Astrocyte of the cerebellum (primary cell): ENCODE results near the gene POC1A.
"Not testable (repeated sequence)": the region's sequence is repeated elsewhere in the genome, so short reads cannot be mapped to it uniquely, and the experiment has no call there.

ENCODE experiments used
- DNase-seq: peaks from one replicate; pipeline ENCODE4 v3.0.0-alpha.2; 2011; ENCODE audit warnings: low read depth
- H3K4me3 ChIP-seq: 2 replicates; pipeline ENCODE4 v1.5.1; 2011; ENCODE audit warnings: mild to moderate bottlenecking, low read depth, low read length, moderate library complexity
- in situ Hi-C: cut with HindIII; loops from 2 replicates; pipeline ENCODE4 v1.10.0; 2017; ENCODE audit warnings: low sequenced_read_pairs
- TF ChIP-seq, protein P1 (sequence below): IDR thresholded peaks from 2 replicates; pipeline ENCODE4 v1.5.1; 2012; ENCODE audit warnings: low read length, low read depth, moderate library complexity, mild to moderate bottlenecking; ENCODE audit errors: missing control alignments

The POC1A gene

DNA sequence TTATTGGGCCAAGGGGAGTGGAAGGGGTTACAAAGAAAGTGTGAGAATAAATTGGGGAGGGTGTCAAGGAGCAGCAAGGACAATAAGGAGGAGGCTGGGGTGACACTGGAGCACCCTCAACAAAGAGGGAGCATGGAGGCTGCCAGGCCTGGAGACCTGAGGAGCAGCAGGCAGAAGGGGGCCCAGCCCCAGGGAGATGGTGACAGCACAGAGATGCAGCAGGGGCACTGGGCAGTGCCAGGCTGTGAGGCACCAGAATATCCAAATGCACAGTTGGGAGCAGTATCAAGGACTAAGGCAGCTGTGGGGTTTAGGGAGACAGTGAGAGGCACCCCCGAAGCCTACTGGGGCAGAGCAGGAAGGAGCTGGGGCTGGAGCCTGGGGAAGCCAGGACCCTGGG is 24.3 kb upstream of the POC1A start:
- no peak overlapping the region for H3K4me3 ChIP-seq
- TF ChIP-seq, protein P1, sequence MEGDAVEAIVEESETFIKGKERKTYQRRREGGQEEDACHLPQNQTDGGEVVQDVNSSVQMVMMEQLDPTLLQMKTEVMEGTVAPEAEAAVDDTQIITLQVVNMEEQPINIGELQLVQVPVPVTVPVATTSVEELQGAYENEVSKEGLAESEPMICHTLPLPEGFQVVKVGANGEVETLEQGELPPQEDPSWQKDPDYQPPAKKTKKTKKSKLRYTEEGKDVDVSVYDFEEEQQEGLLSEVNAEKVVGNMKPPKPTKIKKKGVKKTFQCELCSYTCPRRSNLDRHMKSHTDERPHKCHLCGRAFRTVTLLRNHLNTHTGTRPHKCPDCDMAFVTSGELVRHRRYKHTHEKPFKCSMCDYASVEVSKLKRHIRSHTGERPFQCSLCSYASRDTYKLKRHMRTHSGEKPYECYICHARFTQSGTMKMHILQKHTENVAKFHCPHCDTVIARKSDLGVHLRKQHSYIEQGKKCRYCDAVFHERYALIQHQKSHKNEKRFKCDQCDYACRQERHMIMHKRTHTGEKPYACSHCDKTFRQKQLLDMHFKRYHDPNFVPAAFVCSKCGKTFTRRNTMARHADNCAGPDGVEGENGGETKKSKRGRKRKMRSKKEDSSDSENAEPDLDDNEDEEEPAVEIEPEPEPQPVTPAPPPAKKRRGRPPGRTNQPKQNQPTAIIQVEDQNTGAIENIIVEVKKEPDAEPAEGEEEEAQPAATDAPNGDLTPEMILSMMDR, result no peak
- DNase-seq, result no peak
- in situ Hi-C loops, result no loop called here

DNA sequence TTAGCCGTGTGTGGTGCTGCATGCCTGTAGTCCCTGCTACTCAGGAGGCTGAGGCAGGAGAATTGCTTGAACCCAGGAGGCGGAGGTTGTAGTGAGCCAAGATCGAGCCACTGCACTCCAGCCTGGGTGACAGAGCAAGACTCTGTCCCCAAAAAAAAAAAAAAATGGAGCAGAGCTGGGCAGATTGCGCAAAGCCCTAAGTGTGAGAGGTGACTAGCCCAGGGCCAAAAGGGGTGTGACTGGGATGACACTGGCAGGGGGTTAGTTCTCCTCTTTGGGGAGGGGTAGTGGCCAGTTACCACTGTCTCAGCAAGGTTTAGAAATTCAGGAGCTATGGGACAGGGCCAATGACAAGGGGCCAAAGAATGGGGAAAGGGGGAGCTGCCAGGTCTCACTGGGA is 23.9 kb upstream of the POC1A start:
- DNase-seq, in situ Hi-C loops, H3K4me3 ChIP-seq: not testable (repeated sequence)

DNA sequence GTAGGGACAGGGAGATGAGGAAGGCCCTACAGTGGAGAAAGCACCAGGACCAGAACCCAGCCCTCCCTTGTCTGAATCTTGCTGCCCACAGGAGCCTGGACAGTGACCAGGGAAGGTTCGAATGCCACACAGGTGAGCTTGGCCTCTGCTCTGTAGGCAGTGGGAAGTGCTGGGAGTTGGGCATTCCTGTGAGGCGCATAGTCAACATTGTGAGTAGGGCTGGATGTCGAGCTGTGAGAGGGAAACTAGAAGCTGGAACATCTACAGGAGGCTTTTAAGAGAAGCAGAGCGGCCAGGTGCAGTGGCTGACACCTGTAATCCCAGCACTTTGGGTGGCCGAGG is 23.4 kb upstream of the POC1A start:
- no peak overlapping the region for H3K4me3 ChIP-seq
- in situ Hi-C loops, result no loop called here
- TF ChIP-seq, protein P1, result no peak
- no peak for DNase-seq

DNA sequence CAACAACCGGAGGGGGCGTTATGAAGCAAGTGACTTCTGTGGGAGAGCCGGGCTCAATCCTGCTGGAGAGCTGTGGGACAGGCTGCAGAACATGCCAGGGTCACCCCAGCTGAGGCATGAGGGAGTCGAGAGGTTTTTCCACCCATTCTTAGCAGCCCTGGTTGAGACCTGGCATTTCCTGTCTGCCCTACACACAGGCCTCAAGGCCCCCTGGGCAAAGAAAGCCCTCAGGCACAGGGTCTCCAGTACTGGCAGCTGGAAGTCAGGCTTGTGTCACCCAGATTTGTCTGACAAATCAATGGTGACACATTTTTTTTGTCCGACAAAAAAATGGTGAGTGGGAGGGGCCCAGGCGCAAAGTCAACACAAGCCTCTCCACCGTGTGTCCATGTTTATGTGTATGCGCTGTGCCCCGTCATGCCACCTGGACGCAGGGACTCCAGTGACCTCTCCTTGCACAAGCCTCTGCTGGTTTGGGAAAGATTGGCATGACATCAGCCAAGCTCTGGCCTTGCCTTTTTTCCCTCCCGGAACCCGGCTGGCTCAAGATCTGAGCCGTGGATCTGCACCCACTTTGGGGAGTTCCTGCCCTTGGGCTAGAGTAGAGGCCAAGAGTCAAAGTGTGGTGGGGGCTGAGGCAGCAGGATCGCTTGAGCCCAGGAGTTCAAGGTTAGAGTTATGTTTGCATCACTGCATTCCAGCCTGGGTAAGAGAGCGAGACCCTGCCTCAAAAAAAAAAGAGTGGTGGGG is 22.9 kb upstream of the POC1A start:
- no peak overlapping the region for H3K4me3 ChIP-seq
- DNase-seq, result no peak
- in situ Hi-C loops, result no loop called here
- TF ChIP-seq, protein P1, result no peak

DNA sequence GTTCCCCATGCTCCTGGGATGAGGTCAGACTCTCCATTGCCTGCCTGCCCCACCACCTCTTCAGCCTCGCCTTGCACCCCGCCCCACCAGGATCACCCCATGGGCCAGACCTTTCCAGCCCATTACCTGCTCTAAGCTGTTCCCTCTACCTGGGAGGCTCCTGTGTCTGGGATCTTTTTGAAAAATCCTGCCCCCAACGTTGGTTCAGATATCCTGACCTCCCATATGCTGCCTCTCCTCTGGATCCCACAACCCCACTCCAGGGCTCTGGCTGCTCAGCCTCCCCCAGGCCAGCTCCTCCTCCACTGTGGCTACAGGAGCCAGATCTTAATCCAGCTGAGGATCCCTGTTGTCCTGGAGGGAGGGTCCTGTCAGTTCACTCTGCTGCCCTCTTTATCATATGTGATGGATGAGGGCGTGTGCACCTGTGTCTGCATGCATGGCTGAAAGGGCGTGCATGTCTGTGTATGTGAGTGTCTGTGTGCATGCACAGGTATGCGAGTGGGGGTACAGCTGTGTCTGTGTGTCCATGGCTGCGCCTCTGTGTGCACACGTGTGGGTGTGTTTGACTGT is 22.0 kb upstream of the POC1A start:
- in situ Hi-C loops, result no loop called here
- TF ChIP-seq, protein P1, result no peak
- H3K4me3 ChIP-seq, result no peak overlapping the region
- no peak for DNase-seq

DNA sequence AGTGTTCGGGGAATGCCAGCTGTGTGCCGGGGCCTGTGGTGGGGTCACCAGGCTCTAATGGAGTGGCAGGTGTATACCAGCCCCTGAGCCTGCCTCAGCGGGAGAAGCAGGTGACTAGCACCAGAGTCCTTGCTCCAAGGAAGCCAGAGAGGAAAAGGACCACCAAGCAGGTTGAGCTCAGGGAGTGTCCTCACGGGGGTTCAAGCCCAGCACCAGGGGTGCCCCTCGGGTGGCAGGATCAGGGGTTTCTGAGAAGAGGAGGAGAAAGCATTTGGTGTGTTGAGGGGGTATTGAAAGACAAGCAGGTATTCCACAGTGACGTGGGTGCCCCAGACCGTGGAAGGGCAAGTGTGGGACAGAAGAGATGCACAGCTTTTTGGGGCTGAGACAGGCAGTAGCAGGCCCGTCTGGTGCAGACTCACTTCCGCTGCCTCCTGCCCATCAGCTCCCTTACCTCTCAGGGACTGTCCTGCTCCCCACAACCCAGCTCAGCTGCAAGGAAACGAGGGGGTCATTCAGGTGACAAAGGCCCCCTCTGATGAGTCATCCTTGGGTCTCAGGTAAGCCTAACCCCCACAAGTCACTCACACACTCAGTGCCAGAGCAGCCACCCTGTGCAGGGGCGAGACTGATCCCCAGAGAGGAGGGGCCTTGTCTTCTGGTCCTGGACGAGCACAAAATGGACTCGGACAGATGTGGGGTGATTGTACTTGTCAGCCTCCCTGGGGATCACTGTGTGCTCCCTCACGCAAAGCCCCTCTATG is 21.4 kb upstream of the POC1A start:
- no peak for DNase-seq
- in situ Hi-C loops, result no loop called here
- H3K4me3 ChIP-seq, result no peak overlapping the region
- TF ChIP-seq, protein P1, result no peak

DNA sequence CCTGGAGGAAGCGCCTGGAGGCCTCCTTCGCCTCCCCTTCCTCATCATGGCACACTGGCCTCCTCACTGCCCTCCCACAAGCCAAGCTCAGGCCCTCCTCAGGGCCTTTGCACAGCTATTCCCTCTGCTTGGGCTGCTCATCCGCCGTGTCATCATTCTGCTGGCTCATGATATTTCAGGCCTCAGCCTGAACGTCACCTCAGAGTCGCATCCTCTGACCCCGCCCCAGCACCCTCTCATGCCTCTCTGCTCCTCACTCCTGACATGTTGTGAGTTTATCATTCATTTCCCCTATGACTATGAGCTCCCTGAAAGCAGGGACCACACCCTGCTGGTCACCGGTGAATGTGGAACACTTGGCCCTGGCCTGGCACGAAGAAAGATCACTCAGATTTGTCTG is 20.7 kb upstream of the POC1A start:
- in situ Hi-C loops, result no loop called here
- no peak for DNase-seq
- TF ChIP-seq, protein P1, result no peak
- no peak overlapping the region for H3K4me3 ChIP-seq
